Chondrocyte (in vitro differentiated cells): Measurements from ENCODE around the gene JARID2. TPM values are rescaled to one million over a fixed set of nuclear protein-coding genes. Genes with fewer than 3 reads are reported as not detected.

Source experiments
- DNase-seq: peaks from one replicate; pipeline ENCODE4 v3.0.0; 2021; ENCODE audit warnings: mixed read lengths, low spot score
- H3K27ac Mint-ChIP-seq: one replicate; pipeline ENCODE4 v1.8.0; 2021; ENCODE audit warnings: mild to moderate bottlenecking, moderate library complexity, mixed read lengths; ENCODE audit not compliant: unreplicated experiment
- H3K27me3 Mint-ChIP-seq: 2 replicates; pipeline ENCODE4 v1.8.0; 2021; ENCODE audit warnings: low read depth, mixed read lengths
- H3K36me3 Mint-ChIP-seq: 2 replicates; pipeline ENCODE4 v1.8.0; 2021; ENCODE audit warnings: low read depth, mixed read lengths
- H3K4me1 Mint-ChIP-seq: 2 replicates; pipeline ENCODE4 v1.8.0; 2021; ENCODE audit warnings: low read depth, mild to moderate bottlenecking, mixed read lengths
- H3K4me3 Mint-ChIP-seq: one replicate; pipeline ENCODE4 v1.8.0; 2021; ENCODE audit warnings: mild to moderate bottlenecking, moderate library complexity, mixed read lengths; ENCODE audit not compliant: unreplicated experiment
- H3K9me3 Mint-ChIP-seq: 2 replicates; pipeline ENCODE4 v1.8.0; 2021; ENCODE audit warnings: low read depth, mixed read lengths
- CTCF ChIP-seq: fragments of 200-600 bp; sonication (generic); IDR thresholded peaks from 2 replicates; pipeline ENCODE4 v1.5.0; 2021; ENCODE audit warnings: antibody characterized with exemption, mild to moderate bottlenecking, moderate library complexity
- total RNA-seq: library from RNA; stranded (reverse); gene quantifications from 3 replicates; pipeline ENCODE4 v1.2.1, GENCODE V29; 2021

The JARID2 gene
- total RNA-seq, 1 donor from 2014 or later = 9.9 TPM

- Mint-ChIP-seq H3K4me1 (peaks cover 32% of the 10 kb centered on the region), H3K27me3 (no peaks in the 10 kb centered on the region)
- no peak for DNase-seq
Measured at GRCh38 chr6:15243910-15244619, 1.8 kb upstream of the JARID2 start.

GRCh38 chr6:15244620-15245360 lies 1.1 kb upstream of the JARID2 start:
- peak overlapping the region; percentile 100 for H3K4me3 Mint-ChIP-seq
- peak overlapping the region; percentile 88 for H3K27ac Mint-ChIP-seq
- no peak for DNase-seq
- peaks cover 31% of the 10 kb centered on the region for H3K4me1 Mint-ChIP-seq
- no peak for TF ChIP-seq CTCF
- H3K27me3 Mint-ChIP-seq = no peaks in the 10 kb centered on the region
- no peaks in the 10 kb centered on the region for H3K9me3 Mint-ChIP-seq
- H3K36me3 Mint-ChIP-seq = no peaks in the 10 kb centered on the region

More at GRCh38 chr6:15243910-15244619, 1.8 kb upstream of the JARID2 start:
- Mint-ChIP-seq H3K27ac (peak overlapping the region; percentile 60), H3K9me3 (no peaks in the 10 kb centered on the region), H3K36me3 (no peaks in the 10 kb centered on the region), H3K4me3 (peak overlapping the region; percentile 73)
- no peak for TF ChIP-seq CTCF

- Mint-ChIP-seq H3K4me3 (peak overlapping the region; percentile 100), H3K4me1 (peaks cover 26% of the 10 kb centered on the region), H3K27ac (peak overlapping the region; percentile 99), H3K36me3 (no peaks in the 10 kb centered on the region), H3K27me3 (no peaks in the 10 kb centered on the region), H3K9me3 (no peaks in the 10 kb centered on the region)
- no peak for TF ChIP-seq CTCF
- DNase-seq = no peak
Measured at GRCh38 chr6:15246217-15246665, 372 bp downstream of the JARID2 start.

- H3K9me3 Mint-ChIP-seq = no peaks in the 10 kb centered on the region
- TF ChIP-seq CTCF = no peak
- peaks cover 29% of the 10 kb centered on the region for H3K4me1 Mint-ChIP-seq
- no peaks in the 10 kb centered on the region for H3K27me3 Mint-ChIP-seq
- no peaks in the 10 kb centered on the region for H3K36me3 Mint-ChIP-seq
- H3K4me3 Mint-ChIP-seq = peak overlapping the region; percentile 100
- DNase-seq = no peak
- peak overlapping the region; percentile 99 for H3K27ac Mint-ChIP-seq
Measured at GRCh38 chr6:15246666-15247499, 1.0 kb downstream of the JARID2 start.
